ENCODE data around the gene ADAM19.

The ADAM19 gene

GRCh38 chr5:157479612-157480510 lies 95.7 kb downstream of the ADAM19 start:
- H3K36me3 ChIP-seq (ENCODE audit: control insufficient read depth, insufficient read depth, low read length): peaks cover 25% of the 10 kb centered on the region; the same call in 1 of the 2 replicates
- peaks cover 23% of the 10 kb centered on the region for H3K4me1 ChIP-seq (ENCODE audit: control insufficient read depth, insufficient read depth, low read length)
- no peak overlapping the region for H3K4me3 ChIP-seq (ENCODE audit: low read depth, low read length)
- no peaks in the 10 kb centered on the region for H3K9me3 ChIP-seq (ENCODE audit: control insufficient read depth, insufficient read depth, low read depth, low read length)
- no peak overlapping the region for H3K9ac ChIP-seq (ENCODE audit: low read length)
- no peaks in the 10 kb centered on the region for H3K27me3 ChIP-seq (ENCODE audit: control insufficient read depth, insufficient read depth, low read length)
- no peak overlapping the region for H3K27ac ChIP-seq (ENCODE audit: low read depth, low read length)

GRCh38 chr5:157479166-157479565 lies 96.4 kb downstream of the ADAM19 start:
- Histone ChIP-seq H3K9me3 (ENCODE audit: control insufficient read depth, insufficient read depth, low read depth, low read length) (no peaks in the 10 kb centered on the region), H3K4me1 (ENCODE audit: control insufficient read depth, insufficient read depth, low read length) (peaks cover 23% of the 10 kb centered on the region), H3K9ac (ENCODE audit: low read length) (no peak overlapping the region), H3K4me3 (ENCODE audit: low read depth, low read length) (no peak overlapping the region), H3K27ac (ENCODE audit: low read depth, low read length) (no peak overlapping the region), H3K36me3 (ENCODE audit: control insufficient read depth, insufficient read depth, low read length) (peaks cover 19% of the 10 kb centered on the region; the same call in 1 of the 2 replicates), H3K27me3 (ENCODE audit: control insufficient read depth, insufficient read depth, low read length) (no peaks in the 10 kb centered on the region)

- Histone ChIP-seq H3K4me3 (ENCODE audit: low read depth, low read length) (no peak overlapping the region), H3K36me3 (ENCODE audit: control insufficient read depth, insufficient read depth, low read length) (peaks cover 19% of the 10 kb centered on the region; the same call in 1 of the 2 replicates), H3K27ac (ENCODE audit: low read depth, low read length) (no peak overlapping the region)
These were observed 96.8 kb downstream of the ADAM19 start for GRCh38 chr5:157478726-157479125.

GRCh38 chr5:157477814-157478494 lies 97.6 kb downstream of the ADAM19 start:
- Histone ChIP-seq H3K27me3 (ENCODE audit: control insufficient read depth, insufficient read depth, low read length) (no peaks in the 10 kb centered on the region), H3K36me3 (ENCODE audit: control insufficient read depth, insufficient read depth, low read length) (peaks cover 19% of the 10 kb centered on the region; the same call in 1 of the 2 replicates), H3K9me3 (ENCODE audit: control insufficient read depth, insufficient read depth, low read depth, low read length) (no peaks in the 10 kb centered on the region), H3K4me1 (ENCODE audit: control insufficient read depth, insufficient read depth, low read length) (peaks cover 23% of the 10 kb centered on the region), H3K4me3 (ENCODE audit: low read depth, low read length) (no peak overlapping the region), H3K9ac (ENCODE audit: low read length) (no peak overlapping the region), H3K27ac (ENCODE audit: low read depth, low read length) (no peak overlapping the region)

More at GRCh38 chr5:157478726-157479125, 96.8 kb downstream of the ADAM19 start:
- no peaks in the 10 kb centered on the region for H3K27me3 ChIP-seq (ENCODE audit: control insufficient read depth, insufficient read depth, low read length)
- H3K4me1 ChIP-seq (ENCODE audit: control insufficient read depth, insufficient read depth, low read length): peaks cover 23% of the 10 kb centered on the region
- no peak overlapping the region for H3K9ac ChIP-seq (ENCODE audit: low read length)
- no peaks in the 10 kb centered on the region for H3K9me3 ChIP-seq (ENCODE audit: control insufficient read depth, insufficient read depth, low read depth, low read length)

- H3K4me1 ChIP-seq (ENCODE audit: control insufficient read depth, insufficient read depth, low read length): peaks cover 23% of the 10 kb centered on the region
- peaks cover 23% of the 10 kb centered on the region; the same call in 1 of the 2 replicates for H3K36me3 ChIP-seq (ENCODE audit: control insufficient read depth, insufficient read depth, low read length)
- H3K27ac ChIP-seq (ENCODE audit: low read depth, low read length): no peak overlapping the region
- no peak overlapping the region for H3K4me3 ChIP-seq (ENCODE audit: low read depth, low read length)
- no peaks in the 10 kb centered on the region for H3K9me3 ChIP-seq (ENCODE audit: control insufficient read depth, insufficient read depth, low read depth, low read length)
- H3K9ac ChIP-seq (ENCODE audit: low read length): no peak overlapping the region
- no peaks in the 10 kb centered on the region for H3K27me3 ChIP-seq (ENCODE audit: control insufficient read depth, insufficient read depth, low read length)
These were observed 98.7 kb downstream of the ADAM19 start for GRCh38 chr5:157476702-157477408.

GRCh38 chr5:157475432-157475831 lies 100.1 kb downstream of the ADAM19 start:
- peaks cover 23% of the 10 kb centered on the region for H3K4me1 ChIP-seq (ENCODE audit: control insufficient read depth, insufficient read depth, low read length)
- no peak overlapping the region for H3K27ac ChIP-seq (ENCODE audit: low read depth, low read length)
- H3K36me3 ChIP-seq (ENCODE audit: control insufficient read depth, insufficient read depth, low read length): peaks cover 11% of the 10 kb centered on the region; the same call in 1 of the 2 replicates
- no peak overlapping the region for H3K4me3 ChIP-seq (ENCODE audit: low read depth, low read length)
- H3K27me3 ChIP-seq (ENCODE audit: control insufficient read depth, insufficient read depth, low read length): no peaks in the 10 kb centered on the region
- H3K9me3 ChIP-seq (ENCODE audit: control insufficient read depth, insufficient read depth, low read depth, low read length): no peaks in the 10 kb centered on the region
- H3K9ac ChIP-seq (ENCODE audit: low read length): no peak overlapping the region

- no peaks in the 10 kb centered on the region for H3K9me3 ChIP-seq (ENCODE audit: control insufficient read depth, insufficient read depth, low read depth, low read length)
- no peak overlapping the region for H3K27ac ChIP-seq (ENCODE audit: low read depth, low read length)
- peaks cover 6% of the 10 kb centered on the region; the same call in 1 of the 2 replicates for H3K36me3 ChIP-seq (ENCODE audit: control insufficient read depth, insufficient read depth, low read length)
- H3K4me1 ChIP-seq (ENCODE audit: control insufficient read depth, insufficient read depth, low read length): peaks cover 6% of the 10 kb centered on the region; the same call in 1 of the 2 replicates
- H3K27me3 ChIP-seq (ENCODE audit: control insufficient read depth, insufficient read depth, low read length): no peaks in the 10 kb centered on the region
- no peak overlapping the region for H3K9ac ChIP-seq (ENCODE audit: low read length)
- H3K4me3 ChIP-seq (ENCODE audit: low read depth, low read length): no peak overlapping the region
These were observed 101.9 kb downstream of the ADAM19 start for GRCh38 chr5:157473383-157474320.

GRCh38 chr5:157471709-157472108 lies 103.9 kb downstream of the ADAM19 start:
- H3K36me3 ChIP-seq (ENCODE audit: control insufficient read depth, insufficient read depth, low read length): peaks cover 6% of the 10 kb centered on the region; the same call in 1 of the 2 replicates
- H3K27me3 ChIP-seq (ENCODE audit: control insufficient read depth, insufficient read depth, low read length): no peaks in the 10 kb centered on the region
- H3K27ac ChIP-seq (ENCODE audit: low read depth, low read length): no peak overlapping the region
- no peaks in the 10 kb centered on the region for H3K9me3 ChIP-seq (ENCODE audit: control insufficient read depth, insufficient read depth, low read depth, low read length)
- H3K4me1 ChIP-seq (ENCODE audit: control insufficient read depth, insufficient read depth, low read length): no peaks in the 10 kb centered on the region; the same call in 1 of the 2 replicates
- no peak overlapping the region for H3K9ac ChIP-seq (ENCODE audit: low read length)
- no peak overlapping the region for H3K4me3 ChIP-seq (ENCODE audit: low read depth, low read length)

GRCh38 chr5:157470631-157471030 lies 104.9 kb downstream of the ADAM19 start:
- Histone ChIP-seq H3K9ac (ENCODE audit: low read length) (no peak overlapping the region), H3K4me3 (ENCODE audit: low read depth, low read length) (no peak overlapping the region), H3K36me3 (ENCODE audit: control insufficient read depth, insufficient read depth, low read length) (peaks cover 4% of the 10 kb centered on the region; the same call in 1 of the 2 replicates), H3K9me3 (ENCODE audit: control insufficient read depth, insufficient read depth, low read depth, low read length) (no peaks in the 10 kb centered on the region), H3K27ac (ENCODE audit: low read depth, low read length) (no peak overlapping the region), H3K27me3 (ENCODE audit: control insufficient read depth, insufficient read depth, low read length) (no peaks in the 10 kb centered on the region), H3K4me1 (ENCODE audit: control insufficient read depth, insufficient read depth, low read length) (no peaks in the 10 kb centered on the region; the same call in 1 of the 2 replicates)

GRCh38 chr5:157469687-157470086 lies 105.9 kb downstream of the ADAM19 start:
- Histone ChIP-seq H3K27me3 (ENCODE audit: control insufficient read depth, insufficient read depth, low read length) (no peaks in the 10 kb centered on the region), H3K4me3 (ENCODE audit: low read depth, low read length) (no peak overlapping the region), H3K9me3 (ENCODE audit: control insufficient read depth, insufficient read depth, low read depth, low read length) (no peaks in the 10 kb centered on the region), H3K36me3 (ENCODE audit: control insufficient read depth, insufficient read depth, low read length) (peaks cover 4% of the 10 kb centered on the region; the same call in 1 of the 2 replicates), H3K9ac (ENCODE audit: low read length) (no peak overlapping the region), H3K27ac (ENCODE audit: low read depth, low read length) (no peak overlapping the region), H3K4me1 (ENCODE audit: control insufficient read depth, insufficient read depth, low read length) (peaks cover 3% of the 10 kb centered on the region; the same call in 1 of the 2 replicates)

Data from HUES6 (cell line).